Liver (tissue), 3 donors: ENCODE measurements around the gene TNFRSF12A.

Experiments used
- ATF3 ChIP-seq: IDR thresholded peaks from 2 replicates; pipeline ENCODE4 v1.6.1; 2016; ENCODE audit warnings: antibody characterized with exemption
- FOXA1 ChIP-seq: IDR thresholded peaks from 2 replicates; pipeline ENCODE4 v1.6.1; 2016; ENCODE audit warnings: antibody characterized with exemption
- HNF4G ChIP-seq: IDR thresholded peaks from 2 replicates; pipeline ENCODE4 v1.6.1; 2016; ENCODE audit warnings: antibody characterized with exemption
- JUND ChIP-seq, 2 donors: IDR thresholded peaks; 2 replicates each; pipeline ENCODE4 v1.6.1; 2016; ENCODE audit warnings: antibody characterized with exemption in 2 of 2
- RAD21 ChIP-seq, 2 donors: IDR thresholded peaks; 2 replicates each; pipeline ENCODE4 v1.6.1; 2016; ENCODE audit warnings: antibody characterized with exemption in 2 of 2, mild to moderate bottlenecking in 2 of 2
- REST ChIP-seq: IDR thresholded peaks from 2 replicates; pipeline ENCODE4 v1.6.1; 2016; ENCODE audit warnings: antibody characterized with exemption, mild to moderate bottlenecking
- RXRA ChIP-seq, 2 donors: IDR thresholded peaks; 2 replicates each; pipeline ENCODE4 v1.6.1; 2017 to 2018; ENCODE audit warnings: antibody characterized with exemption in 2 of 2, mild to moderate bottlenecking in 1 of 2
- SP1 ChIP-seq: IDR thresholded peaks from 2 replicates; pipeline ENCODE4 v1.6.1; 2018; ENCODE audit warnings: antibody characterized with exemption, mild to moderate bottlenecking
- TAF1 ChIP-seq: conservative IDR thresholded peaks from 2 replicates; pipeline ENCODE4 v1.6.1; 2016; ENCODE audit warnings: antibody characterized with exemption, mild to moderate bottlenecking
- YY1 ChIP-seq: IDR thresholded peaks from 2 replicates; pipeline ENCODE4 v1.6.1; 2016; ENCODE audit warnings: antibody characterized with exemption, mild to moderate bottlenecking
- ZBTB33 ChIP-seq: IDR thresholded peaks from 2 replicates; pipeline ENCODE4 v1.6.1; 2016; ENCODE audit warnings: antibody characterized with exemption
- TF ChIP-seq, protein P1 (sequence below): fragments of 150-350 bp; IDR thresholded peaks from 2 replicates; pipeline ENCODE4 v1.5.1; 2017; ENCODE audit warnings: improper control_type of control experiment, low read depth, low read length; ENCODE audit not compliant: missing input control
- TF ChIP-seq, protein P2 (sequence below): IDR thresholded peaks from 2 replicates; pipeline ENCODE4 v1.6.1; 2016; ENCODE audit warnings: antibody characterized with exemption
- donor health status: healthy.
- donor health status: healthy.

DNA sequence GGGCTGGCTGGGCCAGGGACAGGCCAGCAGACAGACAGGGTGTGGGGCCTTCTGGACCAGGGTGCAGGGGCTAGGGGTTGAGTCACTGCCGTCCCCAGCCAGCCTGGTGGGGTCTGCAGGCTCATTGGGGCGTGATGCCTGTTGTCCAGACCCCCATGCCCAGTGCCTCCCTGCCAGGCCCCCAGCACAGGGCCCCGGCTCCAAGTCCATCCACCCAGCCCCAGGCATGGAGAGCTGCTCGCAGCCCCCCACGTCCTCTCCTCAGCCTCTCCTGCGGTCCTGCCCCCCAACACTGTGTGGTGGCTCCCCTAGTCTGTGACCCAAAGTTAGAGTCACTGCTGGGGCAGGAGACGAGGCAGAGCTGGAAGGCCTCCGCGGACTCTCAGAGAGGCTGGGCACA lies 32.9 kb upstream of the TNFRSF12A start:
- TF ChIP-seq JUND (IDR thresholded peaks at IDR 0.05), result no peak
- TF ChIP-seq, protein P1, sequence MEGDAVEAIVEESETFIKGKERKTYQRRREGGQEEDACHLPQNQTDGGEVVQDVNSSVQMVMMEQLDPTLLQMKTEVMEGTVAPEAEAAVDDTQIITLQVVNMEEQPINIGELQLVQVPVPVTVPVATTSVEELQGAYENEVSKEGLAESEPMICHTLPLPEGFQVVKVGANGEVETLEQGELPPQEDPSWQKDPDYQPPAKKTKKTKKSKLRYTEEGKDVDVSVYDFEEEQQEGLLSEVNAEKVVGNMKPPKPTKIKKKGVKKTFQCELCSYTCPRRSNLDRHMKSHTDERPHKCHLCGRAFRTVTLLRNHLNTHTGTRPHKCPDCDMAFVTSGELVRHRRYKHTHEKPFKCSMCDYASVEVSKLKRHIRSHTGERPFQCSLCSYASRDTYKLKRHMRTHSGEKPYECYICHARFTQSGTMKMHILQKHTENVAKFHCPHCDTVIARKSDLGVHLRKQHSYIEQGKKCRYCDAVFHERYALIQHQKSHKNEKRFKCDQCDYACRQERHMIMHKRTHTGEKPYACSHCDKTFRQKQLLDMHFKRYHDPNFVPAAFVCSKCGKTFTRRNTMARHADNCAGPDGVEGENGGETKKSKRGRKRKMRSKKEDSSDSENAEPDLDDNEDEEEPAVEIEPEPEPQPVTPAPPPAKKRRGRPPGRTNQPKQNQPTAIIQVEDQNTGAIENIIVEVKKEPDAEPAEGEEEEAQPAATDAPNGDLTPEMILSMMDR, result no peak
- TF ChIP-seq YY1, result no peak
- no peak for TF ChIP-seq RXRA (IDR thresholded peaks at IDR 0.05)
- no peak for TF ChIP-seq ZBTB33
- TF ChIP-seq HNF4G, result no peak
- no peak for TF ChIP-seq SP1
- no peak for TF ChIP-seq FOXA1
- TF ChIP-seq, protein P2, sequence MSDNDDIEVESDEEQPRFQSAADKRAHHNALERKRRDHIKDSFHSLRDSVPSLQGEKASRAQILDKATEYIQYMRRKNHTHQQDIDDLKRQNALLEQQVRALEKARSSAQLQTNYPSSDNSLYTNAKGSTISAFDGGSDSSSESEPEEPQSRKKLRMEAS, result no peak
- TF ChIP-seq RAD21 (IDR thresholded peaks at IDR 0.05), result no peak
- TF ChIP-seq TAF1, result no peak
- no peak for TF ChIP-seq REST
- TF ChIP-seq ATF3, result no peak
